OCI-LY7 (cell line): ENCODE measurements around the gene FRMD1. TPM values are rescaled to one million over a fixed set of nuclear protein-coding genes. Genes with fewer than 3 reads are reported as not detected.

Experiments
- BruUV-seq: library from RNA; stranded (reverse); fragments of 400-500 nt; replicated peaks from 2 replicates; lab custom pipeline; 2021; lab: Mats Ljungman, UMichigan
- CTCF ChIA-PET: fragments of 300-600 bp; sonication (Branson Sonifier 250); formaldehyde crosslinking; loops from one replicate; lab custom pipeline; 2022; ENCODE audit warnings: antibody characterized with exemption; ENCODE audit not compliant: unreplicated experiment; lab: Charles Lee
- POLR2A ChIA-PET: fragments of 300-600 bp; sonication (Branson Sonifier 250); formaldehyde crosslinking; loops from one replicate; lab custom pipeline; 2022; ENCODE audit warnings: antibody characterized with exemption; lab: Charles Lee
- DNase-seq: peaks from one replicate; pipeline ENCODE4 v3.0.0-alpha.2; 2015; ENCODE audit warnings: low spot score
- H2AFZ ChIP-seq: fragments of 200-600 bp; sonication (generic), shearing (Covaris generic); 2 replicates; pipeline ENCODE4 v1.6.1; 2014; ENCODE audit warnings: mild to moderate bottlenecking, antibody characterized with exemption, low read length, moderate library complexity
- H3K27ac ChIP-seq: fragments of 200-600 bp; sonication (generic); 2 replicates; pipeline ENCODE4 v1.5.1; 2014; ENCODE audit warnings: mixed run types, low read depth, mild to moderate bottlenecking, moderate library complexity, low read length, inconsistent platforms; ENCODE audit not compliant: poor library complexity, severe bottlenecking
- H3K36me3 ChIP-seq: fragments of 200-600 bp; sonication (generic); 2 replicates; pipeline ENCODE4 v1.6.1; 2014; ENCODE audit warnings: mild to moderate bottlenecking, antibody characterized with exemption, low read length, moderate library complexity, mixed read lengths; ENCODE audit not compliant: insufficient read depth
- H3K4me1 ChIP-seq: fragments of 200-600 bp; sonication (generic); 2 replicates; pipeline ENCODE4 v1.5.1; 2014; ENCODE audit warnings: mild to moderate bottlenecking, low read length; ENCODE audit not compliant: insufficient read depth, poor library complexity, severe bottlenecking
- H3K4me2 ChIP-seq: fragments of 200-600 bp; sonication (generic); 2 replicates; pipeline ENCODE4 v1.6.1; 2014; ENCODE audit warnings: mild to moderate bottlenecking, low read length
- H3K4me3 ChIP-seq: fragments of 200-600 bp; sonication (generic); 2 replicates; pipeline ENCODE4 v1.5.1; 2014; ENCODE audit warnings: mild to moderate bottlenecking, low read depth, low read length; ENCODE audit not compliant: poor library complexity, severe bottlenecking
- H3K79me2 ChIP-seq: fragments of 200-600 bp; sonication (generic); 2 replicates; pipeline ENCODE4 v1.6.1; 2016; ENCODE audit warnings: low read depth, mild to moderate bottlenecking, low read length, moderate library complexity, mixed read lengths; ENCODE audit not compliant: insufficient read depth
- H3K9me2 ChIP-seq: fragments of 200-600 bp; sonication (generic); 2 replicates; pipeline ENCODE4 v1.6.1; 2016; ENCODE audit warnings: mild to moderate bottlenecking, low read length, mixed read lengths; ENCODE audit not compliant: insufficient read depth
- H3K9me3 ChIP-seq: fragments of 200-600 bp; sonication (generic); 2 replicates; pipeline ENCODE4 v1.6.1; 2014; ENCODE audit warnings: mild to moderate bottlenecking, mixed run types, low read length, mixed read lengths
- H4K20me1 ChIP-seq: fragments of 200-600 bp; sonication (generic); 2 replicates; pipeline ENCODE4 v1.6.1; 2014; ENCODE audit warnings: mild to moderate bottlenecking, antibody characterized with exemption, low read length, moderate library complexity, mixed read lengths; ENCODE audit not compliant: insufficient read depth
- EZH2phosphoT487 ChIP-seq: fragments of 200-600 bp; sonication (generic); IDR thresholded peaks from 2 replicates; pipeline ENCODE4 v1.6.1; 2018; ENCODE audit warnings: low read depth, borderline replicate concordance, mild to moderate bottlenecking, mixed run types, antibody characterized with exemption, low read length, moderate library complexity, mixed read lengths
- intact Hi-C: fragments of 100-400 bp; cut with micrococcal nuclease; formaldehyde crosslinking; loops from one replicate; pipeline ENCODE4 v1.10.0; 2022; ENCODE audit not compliant: unreplicated experiment
- total RNA-seq, 2 experiments: library from RNA; depleted of rRNA in 1 of 2; stranded (reverse); fragments of >200 nt in 1 of 2; shearing (Covaris generic) in 1 of 2; gene quantifications; 2 replicates each; pipeline ENCODE4 v1.2.3, GENCODE V29; 2014 to 2022
- TF ChIP-seq, protein P1 (sequence below): fragments of 200-600 bp; sonication (generic); conservative IDR thresholded peaks from 2 replicates; pipeline ENCODE4 v1.5.1; 2014; ENCODE audit warnings: mild to moderate bottlenecking, antibody characterized with exemption, low read length, moderate library complexity, mixed read lengths

Gene FRMD1
- total RNA-seq, 2 experiments from 2014 or later = not detected

DNA sequence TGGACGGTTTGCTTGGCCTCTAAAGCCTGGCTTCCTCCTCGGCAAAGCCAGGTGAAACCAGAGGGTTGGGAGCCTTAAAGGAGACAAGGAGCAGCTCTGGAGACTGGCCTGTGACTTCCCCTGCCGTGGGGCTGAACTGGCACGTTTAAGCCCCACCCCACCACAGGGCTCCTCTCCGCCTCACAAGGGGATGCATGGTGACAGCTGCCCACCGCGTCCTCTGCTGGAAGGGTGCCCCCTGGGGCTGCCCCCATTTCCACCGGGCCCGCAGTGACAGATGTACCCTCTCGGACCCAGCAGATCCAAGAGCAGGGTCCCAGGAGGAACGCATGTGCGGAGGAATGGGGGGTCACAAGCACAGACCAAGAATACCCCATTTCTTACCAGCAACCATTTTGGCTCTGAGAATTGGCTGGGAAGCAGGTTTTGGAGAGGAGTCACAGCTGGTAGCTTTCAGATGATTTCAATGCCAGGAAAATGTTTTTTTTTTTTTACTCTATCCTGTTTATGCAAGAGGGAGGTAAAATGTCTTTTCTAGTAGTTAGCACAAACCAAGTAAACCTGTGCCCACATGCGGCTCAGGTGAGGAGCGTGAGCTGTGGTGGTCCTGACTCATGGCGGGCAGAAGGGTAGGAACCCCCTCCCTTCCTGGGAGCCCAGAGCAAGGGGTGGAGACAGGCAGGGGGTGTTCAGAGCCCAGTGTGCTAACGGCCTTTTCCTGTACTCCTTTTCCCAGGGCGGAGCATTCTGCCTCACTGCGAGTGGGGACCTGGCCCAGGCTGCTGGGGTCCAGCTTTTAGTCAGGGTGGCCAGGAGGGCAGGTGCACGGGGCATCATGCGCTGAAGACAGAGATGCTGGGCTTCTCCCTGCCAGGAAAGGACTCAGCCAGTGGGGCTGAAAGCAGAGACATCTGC, 33.0 kb downstream of the FRMD1 start:
- DNase-seq = no peak

DNA sequence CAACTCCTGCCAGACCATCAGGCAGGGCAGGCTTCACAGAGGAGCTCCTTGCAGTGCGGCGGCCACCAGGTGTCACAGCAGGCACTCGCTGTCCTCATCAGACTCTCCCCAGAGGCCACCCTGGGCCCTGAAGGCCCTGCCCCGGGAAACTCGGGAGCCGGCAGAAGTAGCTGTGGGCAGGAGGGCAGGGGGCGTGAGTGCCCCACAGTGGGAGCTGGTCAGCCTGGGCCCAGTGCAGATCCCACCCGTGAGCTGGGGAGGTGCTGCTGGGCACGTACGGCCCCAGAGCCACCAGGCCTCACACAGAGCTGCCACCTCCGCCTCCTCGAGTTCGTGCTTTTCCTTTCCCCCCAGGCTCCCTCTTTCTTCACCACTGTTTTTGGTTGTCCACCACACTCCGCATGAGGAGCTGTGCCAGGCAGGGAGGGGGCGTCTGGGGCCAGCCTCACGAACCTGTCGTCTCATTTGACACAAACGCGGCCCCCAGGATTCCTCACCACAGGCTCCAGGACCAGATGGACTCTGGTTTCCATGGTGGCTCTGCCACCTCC, 33.8 kb downstream of the FRMD1 start:
- no TSS peak for BruUV-seq
- POLR2A ChIA-PET = no interaction called here
- no peaks in the 10 kb centered on the region for H3K9me3 ChIP-seq

More for the DNA sequence above, 33.0 kb downstream of the FRMD1 start:
- no TSS peak for BruUV-seq
- intact Hi-C loops = no loop called here
- Histone ChIP-seq H3K4me2 (no peak overlapping the region), H3K9me2 (no peaks in the 10 kb centered on the region), H3K36me3 (no peaks in the 10 kb centered on the region), H3K79me2 (no peaks in the 10 kb centered on the region), H2AFZ (no peak overlapping the region), H3K27ac (no peak overlapping the region), H4K20me1 (no peaks in the 10 kb centered on the region), H3K9me3 (no peaks in the 10 kb centered on the region), H3K4me1 (no peaks in the 10 kb centered on the region), H3K4me3 (no peak overlapping the region)
- ChIA-PET CTCF (no interaction called here), POLR2A (no interaction called here)
- TF ChIP-seq EZH2phosphoT487 = no peak
- TF ChIP-seq, protein P1, sequence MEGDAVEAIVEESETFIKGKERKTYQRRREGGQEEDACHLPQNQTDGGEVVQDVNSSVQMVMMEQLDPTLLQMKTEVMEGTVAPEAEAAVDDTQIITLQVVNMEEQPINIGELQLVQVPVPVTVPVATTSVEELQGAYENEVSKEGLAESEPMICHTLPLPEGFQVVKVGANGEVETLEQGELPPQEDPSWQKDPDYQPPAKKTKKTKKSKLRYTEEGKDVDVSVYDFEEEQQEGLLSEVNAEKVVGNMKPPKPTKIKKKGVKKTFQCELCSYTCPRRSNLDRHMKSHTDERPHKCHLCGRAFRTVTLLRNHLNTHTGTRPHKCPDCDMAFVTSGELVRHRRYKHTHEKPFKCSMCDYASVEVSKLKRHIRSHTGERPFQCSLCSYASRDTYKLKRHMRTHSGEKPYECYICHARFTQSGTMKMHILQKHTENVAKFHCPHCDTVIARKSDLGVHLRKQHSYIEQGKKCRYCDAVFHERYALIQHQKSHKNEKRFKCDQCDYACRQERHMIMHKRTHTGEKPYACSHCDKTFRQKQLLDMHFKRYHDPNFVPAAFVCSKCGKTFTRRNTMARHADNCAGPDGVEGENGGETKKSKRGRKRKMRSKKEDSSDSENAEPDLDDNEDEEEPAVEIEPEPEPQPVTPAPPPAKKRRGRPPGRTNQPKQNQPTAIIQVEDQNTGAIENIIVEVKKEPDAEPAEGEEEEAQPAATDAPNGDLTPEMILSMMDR = no peak

More for the DNA sequence above, 33.8 kb downstream of the FRMD1 start:
- no peak for TF ChIP-seq EZH2phosphoT487
- TF ChIP-seq, protein P1 = no peak
- H3K4me1 ChIP-seq = no peaks in the 10 kb centered on the region
- H4K20me1 ChIP-seq = no peaks in the 10 kb centered on the region
- H3K4me3 ChIP-seq = no peak overlapping the region
- no peaks in the 10 kb centered on the region for H3K79me2 ChIP-seq
- H2AFZ ChIP-seq = no peak overlapping the region
- CTCF ChIA-PET = no interaction called here
- H3K4me2 ChIP-seq = no peak overlapping the region
- DNase-seq = no peak
- H3K36me3 ChIP-seq = no peaks in the 10 kb centered on the region
- intact Hi-C loops = no loop called here
- H3K9me2 ChIP-seq = no peaks in the 10 kb centered on the region
- no peak overlapping the region for H3K27ac ChIP-seq
